Prostate gland (tissue), 2 donors: Measurements from ENCODE around the gene ADAP1. TPM values are rescaled to one million over a fixed set of nuclear protein-coding genes. Genes with fewer than 3 reads are reported as not detected.

Experiments
- DNase-seq: peaks from one replicate; pipeline ENCODE4 v3.0.0-alpha.2; 2019; ENCODE audit warnings: low spot score
- H3K27ac ChIP-seq, 2 donors: fragments of 200-600 bp; sonication (generic); 2 replicates each; pipeline ENCODE4 v1.5.1; 2017 to 2019
- H3K27me3 ChIP-seq: fragments of 200-600 bp; sonication (generic); replicated peaks from 2 replicates; pipeline ENCODE4 v1.5.1; 2019; ENCODE audit not compliant: insufficient read depth
- H3K36me3 ChIP-seq, 2 donors: fragments of 200-600 bp; sonication (generic); 1 replicate in 1 of 2; 2 replicates in 1 of 2; pipeline versions ENCODE4 v1.5.1 to v1.8.1; 2017 to 2019
- H3K4me1 ChIP-seq: fragments of 200-600 bp; sonication (generic); replicated peaks from 2 replicates; pipeline ENCODE4 v1.5.1; 2019
- H3K4me3 ChIP-seq, 2 donors: fragments of 200-600 bp; sonication (generic); 2 replicates each; pipeline ENCODE4 v1.5.1; 2017 to 2019
- H3K9me3 ChIP-seq: fragments of 200-600 bp; sonication (generic); 2 replicates; pipeline ENCODE4 v1.5.1; 2017
- POLR2A ChIP-seq: fragments of 450-650 bp; IDR thresholded peaks from one replicate; pipeline ENCODE4 v1.6.1; 2016; ENCODE audit warnings: antibody characterized with exemption, mild to moderate bottlenecking
- POLR2AphosphoS5 ChIP-seq: sonication (generic); formaldehyde crosslinking; IDR thresholded peaks from one replicate; pipeline ENCODE4 v1.6.1; 2017; ENCODE audit warnings: antibody characterized with exemption
- WGBS: methylation state at CpG from one replicate; pipeline ENCODE4 v1.1.5; 2018; 5-methylcytosine and 5-hydroxymethylcytosine counted together
- intact Hi-C: fragments of 100-400 bp; cut with DNase I; formaldehyde crosslinking; loops from one replicate; pipeline ENCODE4 v1.14.2; 2022
- total RNA-seq, 2 donors: library from RNA; depleted of rRNA; stranded (reverse); fragments of >200 nt; gene quantifications; one replicate each; pipeline ENCODE4 v1.1.0, GENCODE V29; 2016
- TF ChIP-seq, protein P1 (sequence below), 4 experiments: fragments of 200-600 bp in 2 of 4; fragments of 450-650 bp in 2 of 4; sonication (generic) in 2 of 4; IDR thresholded peaks; 1 replicate in 3 of 4; 2 replicates in 1 of 4; pipeline ENCODE4 v1.5.1; 2016 to 2019; ENCODE audit warnings: antibody characterized with exemption in 4 of 4, mild to moderate bottlenecking in 2 of 4, moderate library complexity in 2 of 4

The ADAP1 gene
- total RNA-seq, 2 donors from 2014 or later: 5.9 to 8.3 TPM

DNA sequence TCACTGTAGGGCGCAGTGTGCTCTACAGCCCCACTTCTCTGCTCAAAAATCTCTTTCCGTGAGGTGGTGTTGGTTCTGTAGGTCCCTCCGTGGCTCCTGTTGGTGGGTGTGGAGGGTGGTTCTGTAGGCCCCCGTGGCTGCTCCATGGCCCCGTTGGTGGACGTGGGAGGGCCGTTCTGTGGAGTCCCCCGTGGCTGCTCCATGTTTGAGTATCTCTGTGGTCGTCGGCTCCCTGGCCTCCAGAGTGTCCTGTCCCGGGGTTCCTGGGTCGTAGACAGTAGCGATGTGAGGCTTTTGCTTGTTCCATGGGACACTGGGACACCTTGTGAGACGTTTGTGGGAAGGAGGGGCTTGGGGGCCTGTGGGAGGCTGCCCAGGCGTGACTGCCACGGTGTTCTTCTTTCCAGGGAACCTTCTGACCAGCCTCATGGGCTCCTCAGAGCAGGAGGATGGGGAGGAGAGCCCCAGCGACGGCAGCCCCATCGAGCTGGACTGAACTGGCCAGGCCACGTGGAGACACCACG lies 59.5 kb downstream of the ADAP1 start:
- TF ChIP-seq, protein P1, sequence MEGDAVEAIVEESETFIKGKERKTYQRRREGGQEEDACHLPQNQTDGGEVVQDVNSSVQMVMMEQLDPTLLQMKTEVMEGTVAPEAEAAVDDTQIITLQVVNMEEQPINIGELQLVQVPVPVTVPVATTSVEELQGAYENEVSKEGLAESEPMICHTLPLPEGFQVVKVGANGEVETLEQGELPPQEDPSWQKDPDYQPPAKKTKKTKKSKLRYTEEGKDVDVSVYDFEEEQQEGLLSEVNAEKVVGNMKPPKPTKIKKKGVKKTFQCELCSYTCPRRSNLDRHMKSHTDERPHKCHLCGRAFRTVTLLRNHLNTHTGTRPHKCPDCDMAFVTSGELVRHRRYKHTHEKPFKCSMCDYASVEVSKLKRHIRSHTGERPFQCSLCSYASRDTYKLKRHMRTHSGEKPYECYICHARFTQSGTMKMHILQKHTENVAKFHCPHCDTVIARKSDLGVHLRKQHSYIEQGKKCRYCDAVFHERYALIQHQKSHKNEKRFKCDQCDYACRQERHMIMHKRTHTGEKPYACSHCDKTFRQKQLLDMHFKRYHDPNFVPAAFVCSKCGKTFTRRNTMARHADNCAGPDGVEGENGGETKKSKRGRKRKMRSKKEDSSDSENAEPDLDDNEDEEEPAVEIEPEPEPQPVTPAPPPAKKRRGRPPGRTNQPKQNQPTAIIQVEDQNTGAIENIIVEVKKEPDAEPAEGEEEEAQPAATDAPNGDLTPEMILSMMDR (IDR thresholded peaks at IDR 0.05): no peak
- TF ChIP-seq POLR2AphosphoS5: no peak
- no peak for TF ChIP-seq POLR2A
- Histone ChIP-seq H3K27me3 (no peaks in the 10 kb centered on the region), H3K27ac (no peak overlapping the region), H3K4me3 (no peak overlapping the region), H3K4me1 (no peaks in the 10 kb centered on the region), H3K9me3 (no peaks in the 10 kb centered on the region), H3K36me3 (peaks cover 10 to 21% of the 10 kb centered on the region in 2 donors)
- WGBS: 90% methylated on average over 21 of the region's 21 CpGs
- intact Hi-C loops: no loop called here
- no peak for DNase-seq

DNA sequence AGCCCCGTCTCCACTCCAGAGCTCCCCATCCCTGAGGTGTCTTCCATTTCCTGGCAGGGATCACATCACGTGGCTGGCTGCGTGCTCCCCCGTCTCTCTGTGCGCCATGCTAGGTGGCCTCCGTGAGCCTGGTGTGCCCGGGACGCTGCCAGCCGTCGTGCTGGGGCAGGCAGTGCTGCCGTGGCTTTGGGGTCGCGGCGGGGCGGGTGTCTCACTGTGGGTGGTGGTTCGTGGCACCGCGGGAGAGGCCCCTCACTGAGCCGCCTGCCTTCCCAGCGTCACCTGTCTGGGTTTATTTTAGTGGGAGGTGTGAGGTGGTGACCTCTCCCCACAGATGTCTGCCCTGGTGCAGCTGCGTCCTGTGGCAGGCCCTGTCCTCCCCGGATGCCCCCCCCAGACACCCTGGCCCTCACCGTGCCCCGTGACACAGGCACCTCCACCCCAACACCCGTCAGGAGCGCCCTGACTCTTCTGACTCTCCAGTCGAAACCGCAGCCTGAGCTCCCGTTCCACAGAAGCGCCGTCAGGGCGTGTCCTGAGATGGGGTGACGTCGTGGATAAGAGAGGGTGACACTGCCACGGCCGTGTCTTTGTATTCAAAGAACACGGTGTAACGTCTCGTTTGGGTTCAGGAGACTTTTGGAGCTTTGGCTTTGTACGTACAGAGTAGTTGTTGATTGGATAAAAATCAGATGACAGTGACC lies 60.2 kb downstream of the ADAP1 start:
- 90% methylated on average over 40 of the region's 40 CpGs for WGBS
- Histone ChIP-seq H3K27ac (no peak overlapping the region), H3K4me1 (no peaks in the 10 kb centered on the region), H3K9me3 (no peaks in the 10 kb centered on the region), H3K4me3 (no peak overlapping the region), H3K27me3 (no peaks in the 10 kb centered on the region), H3K36me3 (peaks cover 10 to 21% of the 10 kb centered on the region in 2 donors)
- intact Hi-C loops: no loop called here
- TF ChIP-seq, protein P1 (IDR thresholded peaks at IDR 0.05): no peak
- TF ChIP-seq POLR2A: no peak
- TF ChIP-seq POLR2AphosphoS5: no peak
- DNase-seq: no peak

DNA sequence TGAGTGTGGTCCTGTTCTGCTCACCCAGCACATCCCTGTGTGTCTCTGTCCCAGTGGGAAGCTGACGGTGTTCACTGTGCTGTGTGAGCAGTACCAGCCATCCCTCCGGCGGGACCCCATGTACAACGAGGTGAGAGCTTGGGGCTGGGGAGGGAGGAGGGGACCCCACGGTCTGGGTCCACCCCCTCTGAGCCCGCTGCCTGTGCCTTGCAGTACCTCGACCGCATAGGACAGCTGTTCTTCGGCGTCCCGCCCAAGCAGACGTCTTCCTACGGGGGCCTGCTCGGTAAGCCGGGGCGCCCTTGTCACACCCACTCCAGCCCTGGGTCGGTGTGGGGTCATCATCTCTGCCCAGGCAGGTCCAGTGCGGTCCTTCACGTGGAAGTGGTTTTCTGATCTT lies 60.8 kb downstream of the ADAP1 start:
- intact Hi-C loops: no loop called here
- no peaks in the 10 kb centered on the region for H3K9me3 ChIP-seq
- TF ChIP-seq POLR2A (no peak), POLR2AphosphoS5 (no peak)
- TF ChIP-seq, protein P1 (IDR thresholded peaks at IDR 0.05): no peak
- no peak for DNase-seq
- H3K36me3 ChIP-seq: peaks cover 10 to 21% of the 10 kb centered on the region in 2 donors
- WGBS: 88% methylated on average over 19 of the region's 19 CpGs
- H3K4me3 ChIP-seq: no peak overlapping the region
- no peaks in the 10 kb centered on the region for H3K27me3 ChIP-seq
- no peak overlapping the region for H3K27ac ChIP-seq
- no peaks in the 10 kb centered on the region for H3K4me1 ChIP-seq

DNA sequence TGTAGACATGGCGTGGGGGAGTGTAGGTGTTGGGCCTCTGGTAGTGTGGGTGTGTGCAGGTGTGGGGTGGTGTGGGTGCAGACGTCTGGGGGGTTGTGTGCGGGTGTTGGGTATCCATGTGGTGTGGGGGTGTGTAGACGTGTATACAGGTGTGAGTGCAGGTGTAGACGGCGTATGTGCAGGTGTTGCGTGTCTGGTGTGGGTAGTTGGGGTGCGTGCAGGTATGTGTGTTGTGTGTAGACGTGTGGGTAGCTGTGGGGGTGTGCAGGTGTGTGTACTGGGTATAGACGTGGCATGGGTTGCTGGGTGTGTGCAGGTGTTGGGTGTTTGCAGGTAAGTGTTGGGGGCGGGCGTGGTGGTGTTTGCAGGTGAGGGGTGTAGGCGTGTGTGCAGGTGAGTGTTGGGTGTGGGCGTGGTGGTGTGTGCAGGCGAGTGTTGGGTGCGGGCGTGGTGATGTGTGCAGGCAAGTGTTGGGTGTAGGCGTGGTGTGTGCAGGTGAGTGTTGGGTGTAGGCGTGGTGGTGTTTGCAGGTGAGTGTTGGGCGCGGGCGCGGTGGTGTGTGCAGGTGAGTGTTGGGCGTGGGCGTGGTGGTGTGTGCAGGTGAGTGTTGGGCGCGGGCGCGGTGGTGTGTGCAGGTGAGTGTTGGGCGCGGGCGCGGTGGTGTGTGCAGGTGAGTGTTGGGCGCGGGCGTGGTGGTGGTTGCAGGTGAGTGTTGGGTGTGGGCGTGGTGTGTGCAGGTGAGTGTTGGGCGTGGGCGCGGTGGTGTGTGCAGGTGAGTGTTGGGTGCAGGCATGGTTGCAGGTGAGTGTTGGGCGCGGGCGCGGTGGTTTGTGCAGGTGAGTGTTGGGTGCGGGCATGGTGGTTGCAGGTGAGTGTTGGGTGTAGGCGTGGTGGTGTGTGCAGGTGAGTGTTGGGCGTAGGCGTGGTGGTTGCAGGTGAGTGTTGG lies 61.6 kb downstream of the ADAP1 start:
- no peak overlapping the region for H3K27ac ChIP-seq
- DNase-seq: no peak
- no peak for TF ChIP-seq POLR2AphosphoS5
- no peak for TF ChIP-seq POLR2A
- TF ChIP-seq, protein P1 (IDR thresholded peaks at IDR 0.05): no peak
- intact Hi-C loops: no loop called here
- no peak overlapping the region for H3K4me3 ChIP-seq
- H3K27me3 ChIP-seq: no peaks in the 10 kb centered on the region
- no peaks in the 10 kb centered on the region for H3K4me1 ChIP-seq
- H3K36me3 ChIP-seq: peaks cover 10 to 21% of the 10 kb centered on the region in 2 donors
- WGBS: 93% methylated on average over 48 of the region's 48 CpGs
- no peaks in the 10 kb centered on the region for H3K9me3 ChIP-seq
